Activated CD4-positive, alpha-beta memory T cell treated with anti-CD3 and anti-CD28 coated beads for 36 hours (primary cell): ENCODE measurements around the gene CXCR6. TPM values are rescaled to one million over a fixed set of nuclear protein-coding genes. Genes with fewer than 3 reads are reported as not detected.

Source experiments
- CTCF ChIA-PET: fragments of 350-600 bp; sonication (Branson Sonifier 250); formaldehyde crosslinking; loops from one replicate; lab custom pipeline; 2021; ENCODE audit warnings: antibody characterized with exemption, inconsistent platforms; lab: Charles Lee
- POLR2A ChIA-PET: fragments of 350-600 bp; sonication (Branson Sonifier 250); formaldehyde crosslinking; loops from one replicate; lab custom pipeline; 2021; ENCODE audit warnings: antibody characterized with exemption; lab: Charles Lee
- DNase-seq: peaks from one replicate; pipeline ENCODE4 v3.0.0-alpha.2; 2020
- H3K27ac Mint-ChIP-seq: one replicate; pipeline ENCODE4 v1.8.0; 2021; ENCODE audit warnings: mixed read lengths
- H3K27me3 Mint-ChIP-seq: one replicate; pipeline ENCODE4 v1.8.0; 2021; ENCODE audit warnings: mixed read lengths
- H3K36me3 Mint-ChIP-seq: one replicate; pipeline ENCODE4 v1.8.0; 2021; ENCODE audit warnings: mixed read lengths
- H3K4me1 Mint-ChIP-seq: one replicate; pipeline ENCODE4 v1.8.0; 2021; ENCODE audit warnings: low read depth, mixed read lengths
- H3K4me3 Mint-ChIP-seq: one replicate; pipeline ENCODE4 v1.8.0; 2021; ENCODE audit warnings: mild to moderate bottlenecking, mixed read lengths
- H3K9me3 Mint-ChIP-seq: one replicate; pipeline ENCODE4 v1.8.0; 2021; ENCODE audit warnings: mixed read lengths
- intact Hi-C: fragments of 100-400 bp; cut with micrococcal nuclease; formaldehyde crosslinking; loops from one replicate; pipeline ENCODE4 v1.15.1; 2023
- total RNA-seq, 2 experiments: library from RNA; stranded (reverse); gene quantifications; one replicate each; pipeline ENCODE4 v1.2.3, GENCODE V29; 2021

The CXCR6 gene
- total RNA-seq, 2 experiments from 2014 or later: 4.0 TPM

DNA sequence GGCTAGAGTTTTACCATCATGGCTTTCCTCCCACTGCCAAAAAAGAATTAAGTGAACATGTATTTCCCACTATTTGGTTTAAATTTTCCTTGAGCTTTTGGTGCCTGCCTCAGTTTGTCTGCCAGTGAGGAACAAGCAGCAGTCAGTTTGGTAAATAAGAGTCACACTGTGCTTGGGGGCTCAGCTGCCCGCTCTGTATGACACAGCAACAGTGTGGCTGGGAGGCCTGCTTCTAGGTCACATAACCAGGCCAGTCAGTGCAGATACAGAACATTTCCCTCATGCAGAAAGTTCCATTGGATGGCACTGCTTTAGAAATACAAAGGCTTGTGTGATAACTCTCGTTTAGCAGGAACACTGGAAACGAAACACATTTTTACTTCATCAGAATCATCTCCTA is 26.7 kb downstream of the CXCR6 start:
- no peaks in the 10 kb centered on the region for H3K27me3 Mint-ChIP-seq
- no peak for DNase-seq
- no peak overlapping the region for H3K4me3 Mint-ChIP-seq
- intact Hi-C loops: no loop called here
- ChIA-PET CTCF (interaction anchor here (1.5 kb wide), 1 partner anchor 128 kb away, joined by 4 read pairs; no protein-coding TSS in a partner anchor), POLR2A (interaction anchor here (1.2 kb wide), 1 partner anchor 11 kb away, joined by 5 read pairs; no protein-coding TSS in a partner anchor)
- no peaks in the 10 kb centered on the region for H3K9me3 Mint-ChIP-seq
- peaks cover 68% of the 10 kb centered on the region for H3K4me1 Mint-ChIP-seq
- no peak overlapping the region for H3K27ac Mint-ChIP-seq
- peaks cover 76% of the 10 kb centered on the region for H3K36me3 Mint-ChIP-seq

DNA sequence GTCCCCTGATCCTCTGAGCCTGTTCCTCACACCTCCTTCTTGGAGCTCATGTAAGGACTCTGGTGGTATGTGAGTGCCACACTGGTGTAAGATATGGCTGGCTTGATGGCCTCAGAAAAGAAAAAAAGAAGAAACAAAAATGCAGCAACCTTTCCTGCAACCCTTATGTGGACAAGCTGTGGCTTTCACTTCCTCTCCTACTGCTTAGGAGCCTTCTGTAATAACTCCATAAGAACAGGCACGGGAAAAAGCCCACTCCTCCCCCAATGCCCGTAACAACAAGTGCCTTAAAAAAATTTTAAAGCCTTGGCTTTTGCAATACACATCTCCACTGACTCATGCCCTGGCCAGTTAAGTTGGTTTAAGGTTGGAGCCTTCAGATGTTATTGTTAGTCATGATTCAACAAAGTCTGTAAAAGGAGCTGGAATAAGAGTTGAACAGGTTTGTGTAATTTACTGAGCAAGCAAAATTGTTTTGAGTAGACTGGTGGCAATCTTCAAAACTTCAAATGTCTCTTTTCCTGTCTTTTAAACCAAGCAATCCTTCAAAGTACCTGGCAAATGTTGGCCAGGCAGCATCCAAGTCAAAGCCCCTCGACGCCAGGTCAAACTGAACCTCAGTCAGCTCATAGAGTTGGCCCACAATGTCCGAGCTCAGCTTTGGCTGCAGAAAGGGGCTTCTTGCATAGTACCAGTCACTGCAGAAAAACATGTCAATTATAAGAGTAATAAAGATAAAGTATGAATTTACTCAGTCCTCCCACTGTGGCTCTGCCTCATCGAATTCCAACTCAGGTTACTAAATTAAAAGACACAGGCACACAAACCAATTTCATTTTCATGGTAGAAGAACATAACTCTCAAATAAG is 29.5 kb downstream of the CXCR6 start:
- Mint-ChIP-seq H3K27ac (peak overlapping the region; percentile 70), H3K36me3 (peaks cover 72% of the 10 kb centered on the region), H3K4me1 (peaks cover 66% of the 10 kb centered on the region), H3K4me3 (no peak overlapping the region), H3K9me3 (no peaks in the 10 kb centered on the region), H3K27me3 (no peaks in the 10 kb centered on the region)
- ChIA-PET CTCF (interaction anchor here (1.0 to 6.1 kb wide), 5 partner anchors 8 to 105 kb away, joined by 4 to 29 read pairs (median 7); no protein-coding TSS in a partner anchor), POLR2A (interaction anchor here (1.1 to 1.8 kb wide), 3 partner anchors 9 to 22 kb away, joined by 3 to 4 read pairs (median 4); no protein-coding TSS in a partner anchor)
- peak; percentile 41 for DNase-seq
- intact Hi-C loops: no loop called here

DNA sequence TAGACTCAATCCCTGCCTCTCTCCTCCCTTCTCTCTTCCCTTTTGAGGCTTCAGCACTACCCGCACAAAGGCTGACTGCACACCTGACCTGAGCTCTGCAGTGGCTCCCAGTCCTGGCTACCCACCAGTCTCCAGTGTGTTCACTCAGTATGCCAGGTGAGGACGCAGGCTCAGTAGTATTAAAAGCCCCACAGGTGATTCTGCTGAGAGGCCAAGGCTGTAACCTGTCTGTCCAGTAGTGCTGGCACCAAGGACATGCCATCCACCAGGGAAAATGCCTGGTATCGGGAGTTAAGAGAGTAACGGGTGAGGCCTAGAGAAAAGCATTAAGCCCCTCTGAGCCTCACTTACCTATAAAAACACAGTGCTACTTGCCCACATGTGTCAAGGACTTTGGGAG is 31.4 kb downstream of the CXCR6 start:
- Mint-ChIP-seq H3K9me3 (no peaks in the 10 kb centered on the region), H3K27ac (no peak overlapping the region), H3K4me3 (no peak overlapping the region), H3K36me3 (peaks cover 72% of the 10 kb centered on the region), H3K4me1 (peaks cover 77% of the 10 kb centered on the region), H3K27me3 (no peaks in the 10 kb centered on the region)
- DNase-seq: no peak
- ChIA-PET CTCF (interaction anchor here (0.9 to 6.1 kb wide), 5 partner anchors 10 to 403 kb away, joined by 3 to 29 read pairs (median 3); partner anchors contain the start of gene CXCR6), POLR2A (interaction anchor here (1.0 kb wide), 1 partner anchor 33 kb away, joined by 3 read pairs; no protein-coding TSS in a partner anchor)
- intact Hi-C loops: no loop called here

DNA sequence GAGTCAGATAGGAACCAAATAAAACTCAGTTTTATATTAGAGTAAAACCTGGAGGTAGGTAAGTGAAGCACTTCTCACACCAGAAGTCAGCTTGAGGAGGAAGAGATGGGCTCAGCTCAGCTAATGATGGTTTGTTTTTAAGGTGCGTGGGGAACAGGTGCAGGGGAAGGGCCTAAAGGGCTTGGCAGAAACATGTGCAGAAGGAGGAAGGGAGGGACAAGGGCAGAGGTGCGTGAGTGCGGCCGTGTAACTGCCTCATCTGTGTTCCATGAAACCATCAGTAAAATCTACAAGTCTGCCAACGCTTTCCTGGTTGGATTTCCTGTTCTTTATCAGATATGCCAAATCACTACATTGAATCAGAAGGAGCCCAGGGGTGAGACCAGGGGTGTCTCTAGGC is 32.4 kb downstream of the CXCR6 start:
- CTCF ChIA-PET: interaction anchor here (1.2 to 6.1 kb wide), 5 partner anchors 9 to 102 kb away, joined by 3 to 29 read pairs (median 4); no protein-coding TSS in a partner anchor
- peaks cover 87% of the 10 kb centered on the region for H3K4me1 Mint-ChIP-seq

DNA sequence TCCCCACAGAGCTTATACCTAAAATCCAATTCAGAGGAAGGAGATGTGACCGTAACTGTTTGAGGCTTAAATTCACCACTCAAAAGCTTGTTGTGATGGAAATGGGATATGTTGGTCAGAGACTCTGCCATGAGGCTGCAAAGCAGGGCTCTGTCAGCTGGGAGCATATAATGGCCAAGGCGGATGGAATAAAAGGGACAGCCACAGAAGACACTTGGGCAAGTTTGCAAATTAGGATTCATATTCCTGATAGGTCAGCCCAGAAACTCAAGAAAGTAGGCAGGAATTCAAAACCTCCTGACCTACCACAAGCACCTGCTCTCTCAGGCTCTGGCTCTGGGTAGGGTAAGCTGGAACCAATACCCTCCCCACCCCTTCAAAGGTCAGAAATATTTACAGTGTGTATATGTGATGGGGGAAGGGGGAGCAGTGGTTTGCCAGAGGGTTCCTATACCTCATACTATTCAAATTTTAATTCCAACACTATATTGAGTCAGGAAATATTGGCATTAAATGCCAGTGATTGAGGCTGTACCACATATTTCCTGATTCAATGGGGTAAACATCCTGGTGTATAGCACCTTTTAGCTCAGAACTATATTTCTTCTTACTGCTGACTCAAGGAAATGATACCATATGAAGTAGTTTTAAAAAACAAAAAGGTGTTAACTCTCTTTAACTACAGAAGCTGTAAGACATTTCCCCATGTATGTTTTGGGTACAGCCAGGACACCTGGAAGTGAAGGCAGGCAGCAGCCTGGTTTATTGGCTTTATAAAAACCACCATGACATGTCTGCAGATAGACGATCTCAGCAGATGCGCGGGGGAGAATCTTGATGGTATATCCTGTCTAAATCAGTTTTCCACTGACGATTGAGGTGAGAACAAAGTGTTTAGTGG is 33.2 kb downstream of the CXCR6 start:
- peak; percentile 57 for DNase-seq
- Mint-ChIP-seq H3K27ac (peak overlapping the region; percentile 83), H3K4me3 (no peak overlapping the region), H3K9me3 (no peaks in the 10 kb centered on the region), H3K36me3 (peaks cover 70% of the 10 kb centered on the region), H3K27me3 (no peaks in the 10 kb centered on the region), H3K4me1 (peaks cover 91% of the 10 kb centered on the region)
- POLR2A ChIA-PET: interaction anchor here (0.9 to 2.9 kb wide), 5 partner anchors 9 to 26 kb away, joined by 5 to 20 read pairs (median 9); partner anchors contain the start of gene FYCO1
- CTCF ChIA-PET: interaction anchor here (1.2 to 6.1 kb wide), 6 partner anchors 9 to 101 kb away, joined by 3 to 29 read pairs (median 4); no protein-coding TSS in a partner anchor
- intact Hi-C loops: loop anchor here (1.0 kb wide), 2 partner anchors 12 to 18 kb away; no protein-coding TSS in a partner anchor

More for the DNA sequence above, 32.4 kb downstream of the CXCR6 start:
- Mint-ChIP-seq H3K27ac (peak overlapping the region; percentile 83), H3K27me3 (no peaks in the 10 kb centered on the region), H3K36me3 (peaks cover 69% of the 10 kb centered on the region), H3K9me3 (no peaks in the 10 kb centered on the region), H3K4me3 (no peak overlapping the region)
- intact Hi-C loops: loop anchor here (1.0 kb wide), 2 partner anchors 11 to 19 kb away; no protein-coding TSS in a partner anchor
- POLR2A ChIA-PET: interaction anchor here (0.9 to 2.9 kb wide), 5 partner anchors 9 to 34 kb away, joined by 3 to 20 read pairs (median 9); partner anchors contain the start of gene FYCO1
- peak; percentile 59 for DNase-seq

DNA sequence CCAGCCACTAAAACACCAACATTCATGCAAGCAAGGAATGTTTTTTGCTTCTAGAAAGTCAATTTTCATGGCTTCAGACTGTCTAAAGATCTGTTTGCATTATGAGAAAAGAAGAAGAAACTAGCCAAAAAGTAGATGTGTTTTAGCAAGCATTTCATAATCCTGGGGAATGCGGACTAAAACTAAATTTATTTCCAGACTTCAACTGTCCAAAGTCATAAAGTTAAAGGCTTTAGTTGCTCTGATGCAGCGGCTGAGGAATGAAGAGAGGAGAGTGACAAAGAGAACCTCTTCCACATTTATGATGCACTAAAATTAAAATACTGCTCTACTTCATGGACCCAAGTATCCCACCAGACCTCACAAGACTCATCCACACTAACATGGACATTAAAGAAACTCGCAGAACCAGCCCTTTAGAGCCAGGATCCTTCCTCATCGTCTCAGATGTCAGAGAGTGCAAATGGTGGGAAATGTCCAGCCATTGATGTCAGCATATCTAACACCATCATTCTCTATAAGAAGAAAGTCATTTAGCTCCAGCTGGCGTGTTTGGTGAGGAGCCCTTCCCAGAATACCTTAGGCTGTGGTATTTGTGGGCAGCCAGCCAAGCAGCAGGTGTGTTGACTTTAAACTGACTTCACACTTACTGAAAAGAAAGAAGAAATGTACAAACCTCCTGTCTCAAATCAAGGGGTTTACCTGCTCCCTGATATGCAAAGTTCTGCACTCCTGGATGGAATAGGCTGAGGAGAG is 34.9 kb downstream of the CXCR6 start:
- H3K27me3 Mint-ChIP-seq: no peaks in the 10 kb centered on the region
- ChIA-PET CTCF (interaction anchor here (1.2 kb wide), 1 partner anchor 14 kb away, joined by 4 read pairs; no protein-coding TSS in a partner anchor), POLR2A (interaction anchor here (2.0 to 2.9 kb wide), 4 partner anchors 11 to 27 kb away, joined by 5 to 20 read pairs (median 13); partner anchors contain the start of gene FYCO1)
- H3K4me1 Mint-ChIP-seq: peaks cover 84% of the 10 kb centered on the region
- no peaks in the 10 kb centered on the region for H3K9me3 Mint-ChIP-seq
- peak; percentile 87 for DNase-seq
- peak overlapping the region; percentile 39 for H3K4me3 Mint-ChIP-seq
- peaks cover 72% of the 10 kb centered on the region for H3K36me3 Mint-ChIP-seq
- intact Hi-C loops: no loop called here
- peak overlapping the region; percentile 87 for H3K27ac Mint-ChIP-seq

DNA sequence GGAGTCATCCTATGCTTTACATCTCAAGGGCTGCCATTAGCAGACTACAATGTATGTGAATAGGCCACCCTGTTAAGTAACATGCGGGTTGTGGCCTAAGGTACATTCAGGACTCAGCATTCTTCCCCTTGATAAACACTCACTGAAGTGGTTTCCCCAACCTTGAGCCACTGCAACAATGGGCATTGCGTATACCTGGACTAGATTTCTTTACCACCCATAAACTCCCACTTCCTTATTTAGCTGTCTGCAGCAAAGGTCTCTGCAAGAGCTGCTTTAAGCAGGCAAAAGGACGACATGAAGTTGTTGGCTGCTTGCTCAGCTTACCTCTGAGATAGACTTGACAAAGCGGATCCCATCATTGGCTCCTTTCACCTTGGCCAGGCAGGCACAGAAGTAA is 36.1 kb downstream of the CXCR6 start:
- peaks cover 77% of the 10 kb centered on the region for H3K36me3 Mint-ChIP-seq
- peaks cover 75% of the 10 kb centered on the region for H3K4me1 Mint-ChIP-seq
- H3K27ac Mint-ChIP-seq: peak overlapping the region; percentile 72
- POLR2A ChIA-PET: interaction anchor here (1.6 to 3.2 kb wide), 4 partner anchors 13 to 36 kb away, joined by 5 to 15 read pairs (median 11); partner anchors contain the start of gene CXCR6
- no peaks in the 10 kb centered on the region for H3K27me3 Mint-ChIP-seq
- H3K4me3 Mint-ChIP-seq: peak overlapping the region; percentile 4
- intact Hi-C loops: no loop called here
- H3K9me3 Mint-ChIP-seq: no peaks in the 10 kb centered on the region
- no peak for DNase-seq
- CTCF ChIA-PET: interaction anchor here (0.6 to 2.2 kb wide), 3 partner anchors 14 to 374 kb away, joined by 4 to 8 read pairs (median 5); no protein-coding TSS in a partner anchor

DNA sequence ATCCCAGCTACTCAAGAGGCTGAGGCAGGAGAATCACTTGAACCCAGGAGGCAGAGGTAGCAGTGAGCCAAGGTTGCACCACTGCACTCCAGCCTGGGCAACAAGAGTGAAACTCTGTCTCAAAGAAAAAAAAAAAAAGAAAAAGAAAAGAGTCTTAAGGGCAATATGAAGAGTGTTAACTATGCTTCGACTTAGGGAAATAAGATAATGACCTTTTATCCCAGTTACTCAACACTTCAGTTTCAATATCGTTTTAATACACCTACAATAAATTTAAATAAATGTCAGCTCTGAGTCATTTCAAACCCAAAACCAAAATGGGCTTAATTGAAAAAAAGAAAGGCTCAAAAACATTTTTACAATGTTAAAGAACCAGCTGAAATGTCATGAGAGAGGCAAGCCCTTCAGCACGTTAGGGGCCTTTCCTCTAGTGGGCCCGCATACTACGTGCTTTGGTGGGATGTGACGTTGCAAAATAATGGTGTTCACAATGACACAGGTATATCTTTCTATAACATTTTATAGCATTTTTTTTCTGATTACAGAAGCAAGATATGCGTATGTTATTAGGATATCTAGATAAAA is 37.1 kb downstream of the CXCR6 start:
- peaks cover 65% of the 10 kb centered on the region for H3K4me1 Mint-ChIP-seq
- CTCF ChIA-PET: interaction anchor here (0.6 to 2.6 kb wide), 7 partner anchors 14 to 373 kb away, joined by 3 to 14 read pairs (median 5); partner anchors contain the start of gene CXCR6
- peaks cover 78% of the 10 kb centered on the region for H3K36me3 Mint-ChIP-seq
- POLR2A ChIA-PET: interaction anchor here (1.2 to 3.2 kb wide), 7 partner anchors 11 to 37 kb away, joined by 4 to 15 read pairs (median 5); partner anchors contain the start of genes CXCR6 and FYCO1
- intact Hi-C loops: loop anchor here (1.0 to 2.0 kb wide), 3 partner anchors 8 to 38 kb away; partner anchors contain the start of gene CXCR6
- H3K4me3 Mint-ChIP-seq: peak overlapping the region; percentile 8
- peak overlapping the region; percentile 72 for H3K27ac Mint-ChIP-seq
- no peaks in the 10 kb centered on the region for H3K9me3 Mint-ChIP-seq
- no peak for DNase-seq
- H3K27me3 Mint-ChIP-seq: no peaks in the 10 kb centered on the region

DNA sequence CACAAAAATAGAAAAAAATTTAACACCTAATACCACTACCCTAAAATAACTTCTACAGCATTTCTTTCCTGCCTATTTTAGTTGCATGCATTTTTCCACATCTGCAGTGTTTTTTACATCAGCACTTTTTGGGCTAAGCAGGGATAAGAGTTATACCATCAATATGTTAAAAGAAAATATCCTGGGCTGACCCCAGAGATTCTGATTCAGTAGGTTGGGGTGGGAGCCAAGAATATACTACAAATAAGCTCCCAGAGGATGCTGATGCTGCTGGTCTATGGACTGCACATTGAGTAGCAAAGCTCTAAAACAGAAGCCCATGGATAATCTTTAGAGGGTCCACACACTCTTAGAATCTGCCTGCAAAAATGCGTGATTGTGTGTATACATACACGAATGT is 37.6 kb downstream of the CXCR6 start:
- no peak for DNase-seq
- peaks cover 75% of the 10 kb centered on the region for H3K36me3 Mint-ChIP-seq
- peaks cover 61% of the 10 kb centered on the region for H3K4me1 Mint-ChIP-seq
- intact Hi-C loops: loop anchor here (1.0 to 2.0 kb wide), 4 partner anchors 7 to 38 kb away; partner anchors contain the start of gene CXCR6
- H3K27me3 Mint-ChIP-seq: no peaks in the 10 kb centered on the region
- H3K27ac Mint-ChIP-seq: peak overlapping the region; percentile 76
- ChIA-PET CTCF (interaction anchor here (0.7 to 2.6 kb wide), 5 partner anchors 15 to 97 kb away, joined by 3 to 14 read pairs (median 8); partner anchors contain the start of genes CXCR6 and FYCO1), POLR2A (interaction anchor here (1.2 to 3.2 kb wide), 7 partner anchors 11 to 38 kb away, joined by 4 to 15 read pairs (median 5); partner anchors contain the start of genes CXCR6 and FYCO1)
- H3K9me3 Mint-ChIP-seq: no peaks in the 10 kb centered on the region
- no peak overlapping the region for H3K4me3 Mint-ChIP-seq
